ENCODE measurements around the gene KRTAP4-3.
"Not testable (repeated sequence)": the region's sequence is repeated elsewhere in the genome, so short reads cannot be mapped to it uniquely, and the experiment has no call there.

The KRTAP4-3 gene

GRCh38 chr17:41153856-41154255, 14.2 kb downstream of the KRTAP4-3 start:
- H3K4me1 ChIP-seq (ENCODE audit: control insufficient read depth, insufficient read depth, low read length, poor library complexity, severe bottlenecking), result no peaks in the 10 kb centered on the region

DNA sequence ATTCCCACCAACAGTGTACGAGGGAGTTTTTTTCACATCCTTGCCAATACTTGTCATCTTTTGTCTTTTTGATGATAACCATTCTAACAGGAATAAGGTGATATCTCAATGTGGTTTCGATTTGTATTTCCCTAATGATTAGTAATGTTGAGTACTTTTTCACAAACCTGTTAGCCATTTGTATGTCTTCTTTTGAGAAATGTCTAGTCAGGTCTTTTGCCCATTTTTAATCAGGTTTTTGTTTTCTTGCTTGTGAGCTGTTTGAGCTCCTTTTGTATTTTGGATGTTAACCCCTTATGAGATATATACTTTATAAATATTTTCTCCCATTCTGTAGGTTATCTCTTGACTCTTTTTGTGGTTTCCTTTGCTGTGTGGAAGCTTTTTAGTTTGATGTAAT, 16.5 kb downstream of the KRTAP4-3 start:
- Histone ChIP-seq H3K9me3 (ENCODE audit: control insufficient read depth, low read length) (no peaks in the 10 kb centered on the region), H3K4me3 (ENCODE audit: extremely low read depth, insufficient read depth, low read length, poor library complexity, severe bottlenecking) (no peak overlapping the region), H3K36me3 (ENCODE audit: control insufficient read depth, insufficient read depth, low read length) (no peaks in the 10 kb centered on the region), H3K27ac (ENCODE audit: low read depth, low read length, severe bottlenecking) (no peak overlapping the region), H3K4me1 (ENCODE audit: control insufficient read depth, insufficient read depth, low read length, poor library complexity, severe bottlenecking) (no peaks in the 10 kb centered on the region)
- no CpG with 5 or more reads among the region's 2 CpGs for WGBS, 2 experiments (ENCODE audit: insufficient coverage in 2 of 2)

More at GRCh38 chr17:41153856-41154255, 14.2 kb downstream of the KRTAP4-3 start:
- 67 to 80% methylated on average over 1 of the region's 2 CpGs for WGBS, 2 experiments (ENCODE audit: insufficient coverage in 2 of 2)
- H3K4me3 ChIP-seq (ENCODE audit: extremely low read depth, insufficient read depth, low read length, poor library complexity, severe bottlenecking), result no peak overlapping the region
- no peaks in the 10 kb centered on the region for H3K36me3 ChIP-seq (ENCODE audit: control insufficient read depth, insufficient read depth, low read length)
- H3K9me3 ChIP-seq (ENCODE audit: control insufficient read depth, low read length), result no peaks in the 10 kb centered on the region
- H3K27ac ChIP-seq (ENCODE audit: low read depth, low read length, severe bottlenecking), result peak overlapping the region; percentile 43

GRCh38 chr17:41150026-41150425, 18.0 kb downstream of the KRTAP4-3 start:
- 80 to 92% methylated on average over 3 of the region's 4 CpGs for WGBS, 2 experiments (ENCODE audit: insufficient coverage in 2 of 2)
- Histone ChIP-seq H3K27ac (ENCODE audit: low read depth, low read length, severe bottlenecking) (no peak overlapping the region), H3K4me1 (ENCODE audit: control insufficient read depth, insufficient read depth, low read length, poor library complexity, severe bottlenecking) (no peaks in the 10 kb centered on the region), H3K9me3 (ENCODE audit: control insufficient read depth, low read length) (no peaks in the 10 kb centered on the region), H3K36me3 (ENCODE audit: control insufficient read depth, insufficient read depth, low read length) (no peaks in the 10 kb centered on the region), H3K4me3 (ENCODE audit: extremely low read depth, insufficient read depth, low read length, poor library complexity, severe bottlenecking) (no peak overlapping the region)

DNA sequence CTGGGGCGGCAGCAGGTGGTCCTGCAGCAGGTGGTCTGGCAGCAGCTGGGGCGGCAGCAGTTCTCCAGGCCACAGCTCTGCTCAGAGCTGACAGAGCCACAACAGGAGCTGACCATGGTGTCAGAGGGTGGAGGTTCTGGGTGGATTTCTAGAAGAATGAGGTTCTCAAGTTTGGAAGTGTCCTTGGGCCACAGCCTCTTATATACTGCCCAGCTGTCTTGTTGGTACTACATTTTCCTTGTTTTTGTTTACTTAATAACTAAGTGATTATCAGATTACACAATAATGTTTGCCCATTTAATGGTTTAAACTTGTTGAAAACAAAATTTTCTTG, 18.4 kb downstream of the KRTAP4-3 start, which contains the start of gene KRTAP4-5:
TSS of gene KRTAP4-5 (minus strand) at position 174 of the 334 bp plus-strand sequence. CDS start at position 116, 58 bp downstream.
- Histone ChIP-seq H3K27ac (ENCODE audit: low read depth, low read length, severe bottlenecking) (no peak within 1 kb of the TSS), H3K9me3 (ENCODE audit: control insufficient read depth, low read length) (no peaks in the 10 kb centered on the region), H3K4me1 (ENCODE audit: control insufficient read depth, insufficient read depth, low read length, poor library complexity, severe bottlenecking) (no peaks in the 10 kb centered on the region), H3K36me3 (ENCODE audit: control insufficient read depth, insufficient read depth, low read length) (no peaks in the 10 kb centered on the region), H3K4me3 (ENCODE audit: extremely low read depth, insufficient read depth, low read length, poor library complexity, severe bottlenecking) (no peak within 1 kb of the TSS)
- 60 to 86% methylated on average over 1 to 2 of the region's 2 CpGs for WGBS, 2 experiments (ENCODE audit: insufficient coverage in 2 of 2)

DNA sequence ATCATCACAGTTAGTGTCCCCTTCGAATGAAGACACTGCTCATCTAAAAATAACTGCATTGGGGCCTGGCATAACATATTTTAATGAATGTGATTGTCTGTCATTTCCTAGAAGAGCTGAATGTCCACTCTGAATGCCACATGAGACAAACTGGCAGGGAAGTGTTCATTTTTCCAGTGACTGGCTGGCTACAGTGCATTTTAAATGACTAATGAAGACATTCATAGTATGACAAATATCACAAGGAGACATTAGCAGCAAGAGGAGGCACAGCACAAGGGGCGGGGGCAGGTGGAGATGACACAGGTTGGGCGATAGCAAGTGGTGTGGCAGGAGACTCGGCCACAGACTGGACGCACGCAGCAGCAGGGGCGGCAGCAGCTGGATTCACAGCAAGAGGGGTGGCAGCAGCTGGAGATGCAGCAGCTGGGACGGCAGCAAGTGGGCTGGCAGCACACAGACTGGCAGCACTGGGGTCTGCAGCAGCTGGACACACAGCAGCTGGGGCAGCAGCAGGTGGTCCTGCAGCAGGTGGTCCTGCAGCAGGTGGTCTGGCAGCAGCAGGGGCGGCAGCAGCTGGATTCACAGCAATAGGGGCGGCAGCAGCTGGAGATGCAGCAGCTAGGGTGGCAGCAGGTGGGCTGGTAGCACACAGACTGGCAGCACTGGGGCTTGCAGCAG, 18.9 kb downstream of the KRTAP4-3 start:
- not testable (repeated sequence) for H3K4me3 ChIP-seq (ENCODE audit: extremely low read depth, insufficient read depth, low read length, poor library complexity, severe bottlenecking); H3K4me1 ChIP-seq (ENCODE audit: control insufficient read depth, insufficient read depth, low read length, poor library complexity, severe bottlenecking); H3K9me3 ChIP-seq (ENCODE audit: control insufficient read depth, low read length); H3K27ac ChIP-seq (ENCODE audit: low read depth, low read length, severe bottlenecking); H3K36me3 ChIP-seq (ENCODE audit: control insufficient read depth, insufficient read depth, low read length)
- WGBS, 2 experiments (ENCODE audit: insufficient coverage in 2 of 2), result 72 to 84% methylated on average over 3 to 9 of the region's 10 CpGs

DNA sequence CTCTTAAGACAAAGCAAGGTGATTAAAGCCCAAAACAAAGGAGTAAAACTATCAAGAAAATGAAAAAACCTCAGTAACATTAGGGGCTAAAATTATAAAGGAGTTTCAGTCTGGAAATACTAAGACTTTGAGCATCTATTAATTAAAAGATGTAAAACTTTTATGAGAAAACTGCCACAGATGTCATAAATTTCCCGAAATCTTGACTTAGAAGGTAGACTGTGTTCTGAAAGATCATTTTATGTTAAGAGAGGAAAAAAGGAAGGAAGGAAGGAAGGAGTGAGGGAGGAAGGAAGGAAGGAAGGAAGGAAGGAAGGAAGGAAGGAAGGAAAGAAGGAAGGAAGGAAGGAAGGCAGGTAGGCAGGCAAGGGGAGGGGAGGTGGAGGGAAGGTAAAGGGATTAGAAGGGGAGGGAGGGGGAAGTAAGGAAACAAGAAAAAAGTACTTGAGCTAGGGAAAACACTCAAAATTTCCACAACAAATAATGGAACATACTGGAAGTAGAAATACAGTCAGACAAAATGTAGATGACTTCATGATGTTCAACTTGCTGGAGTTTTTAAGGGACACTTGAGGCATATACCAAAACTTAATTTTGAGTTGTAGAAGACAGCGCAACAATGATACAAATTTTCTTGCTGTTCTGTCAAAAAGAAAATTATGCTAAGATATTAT, 20.4 kb downstream of the KRTAP4-3 start:
- WGBS, 2 experiments (ENCODE audit: insufficient coverage in 2 of 2), result 78 to 90% methylated on average over 1 to 2 of the region's 2 CpGs
- Histone ChIP-seq H3K4me3 (ENCODE audit: extremely low read depth, insufficient read depth, low read length, poor library complexity, severe bottlenecking) (no peak overlapping the region), H3K36me3 (ENCODE audit: control insufficient read depth, insufficient read depth, low read length) (no peaks in the 10 kb centered on the region), H3K4me1 (ENCODE audit: control insufficient read depth, insufficient read depth, low read length, poor library complexity, severe bottlenecking) (no peaks in the 10 kb centered on the region), H3K9me3 (ENCODE audit: control insufficient read depth, low read length) (no peaks in the 10 kb centered on the region), H3K27ac (ENCODE audit: low read depth, low read length, severe bottlenecking) (no peak overlapping the region)

DNA sequence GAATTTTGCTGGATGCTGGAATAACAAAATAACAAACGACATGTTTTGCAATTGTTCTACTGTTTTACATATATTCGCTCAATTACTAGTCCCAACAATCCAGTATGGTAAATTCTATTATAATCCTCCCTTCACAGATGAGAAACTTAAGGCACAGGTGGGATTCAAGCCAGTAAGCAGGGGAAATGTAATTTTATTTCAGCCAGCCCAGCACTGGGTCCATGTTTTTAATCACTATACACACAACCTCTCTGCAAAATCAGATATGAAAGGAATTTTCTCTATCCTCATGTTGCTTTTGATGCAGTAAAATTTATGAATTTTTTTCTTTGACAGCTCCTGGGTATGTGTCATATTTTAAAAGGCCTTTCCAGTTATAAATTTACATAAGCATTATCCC, 22.8 kb downstream of the KRTAP4-3 start:
- WGBS, 2 experiments (ENCODE audit: insufficient coverage in 2 of 2), result 83% methylated on average over 2 of the region's 2 CpGs; no CpG with 5 or more reads in 1 of the 2 experiments
- no peak overlapping the region for H3K27ac ChIP-seq (ENCODE audit: low read depth, low read length, severe bottlenecking)
- peaks cover 2% of the 10 kb centered on the region for H3K9me3 ChIP-seq (ENCODE audit: control insufficient read depth, low read length)
- H3K4me3 ChIP-seq (ENCODE audit: extremely low read depth, insufficient read depth, low read length, poor library complexity, severe bottlenecking), result no peak overlapping the region
- no peaks in the 10 kb centered on the region for H3K4me1 ChIP-seq (ENCODE audit: control insufficient read depth, insufficient read depth, low read length, poor library complexity, severe bottlenecking)
- H3K36me3 ChIP-seq (ENCODE audit: control insufficient read depth, insufficient read depth, low read length), result no peaks in the 10 kb centered on the region

DNA sequence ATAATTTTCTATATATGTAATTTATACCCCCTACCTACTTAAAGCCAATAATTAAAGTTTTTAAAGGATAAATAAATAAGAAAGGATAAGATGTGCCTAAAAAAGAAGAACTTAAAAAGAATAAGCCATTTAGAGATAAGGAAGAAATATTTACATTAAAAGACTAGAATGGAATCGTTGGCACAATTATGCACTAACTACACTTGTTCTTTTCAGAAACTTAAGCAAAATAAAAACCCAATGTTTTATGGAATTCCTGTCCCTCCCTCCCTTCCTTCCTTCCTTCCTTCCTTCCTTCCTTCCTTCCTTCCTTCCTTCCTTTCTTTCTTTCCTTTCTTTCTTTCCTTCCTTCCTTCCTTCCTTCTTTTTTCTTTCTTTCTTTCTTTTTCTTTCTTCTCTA, 23.2 kb downstream of the KRTAP4-3 start:
- H3K27ac ChIP-seq (ENCODE audit: low read depth, low read length, severe bottlenecking), result no peak overlapping the region
- peaks cover 6% of the 10 kb centered on the region for H3K9me3 ChIP-seq (ENCODE audit: control insufficient read depth, low read length)
- H3K4me1 ChIP-seq (ENCODE audit: control insufficient read depth, insufficient read depth, low read length, poor library complexity, severe bottlenecking), result no peaks in the 10 kb centered on the region
- 100% methylated on average over 1 of the region's 1 CpG; no CpG with 5 or more reads in 1 of the 2 experiments for WGBS, 2 experiments (ENCODE audit: insufficient coverage in 2 of 2)
- H3K4me3 ChIP-seq (ENCODE audit: extremely low read depth, insufficient read depth, low read length, poor library complexity, severe bottlenecking), result no peak overlapping the region
- H3K36me3 ChIP-seq (ENCODE audit: control insufficient read depth, insufficient read depth, low read length), result no peaks in the 10 kb centered on the region

DNA sequence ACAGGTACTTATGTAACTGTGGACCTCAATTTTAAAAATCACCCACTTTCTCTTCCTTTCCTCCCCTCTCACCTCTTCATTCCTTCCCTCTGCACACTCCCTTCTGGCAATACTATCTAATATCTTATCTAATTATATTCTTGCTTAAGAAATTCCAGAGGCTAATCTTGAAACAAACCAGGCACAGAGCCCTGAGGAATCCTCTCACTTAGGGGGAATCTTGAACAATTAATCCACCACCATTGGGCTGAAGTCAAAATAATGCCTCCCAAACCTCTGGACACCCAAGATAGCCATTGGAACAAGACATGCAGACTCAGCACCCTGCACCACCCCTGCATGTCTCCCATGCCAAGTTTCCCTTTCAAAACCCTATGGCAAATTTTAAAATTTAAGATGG, 26.7 kb downstream of the KRTAP4-3 start:
- no peak overlapping the region for H3K4me3 ChIP-seq (ENCODE audit: extremely low read depth, insufficient read depth, low read length, poor library complexity, severe bottlenecking)
- H3K36me3 ChIP-seq (ENCODE audit: control insufficient read depth, insufficient read depth, low read length), result no peaks in the 10 kb centered on the region
- no peak overlapping the region for H3K27ac ChIP-seq (ENCODE audit: low read depth, low read length, severe bottlenecking)
- H3K9me3 ChIP-seq (ENCODE audit: control insufficient read depth, low read length), result peaks cover 6% of the 10 kb centered on the region
- H3K4me1 ChIP-seq (ENCODE audit: control insufficient read depth, insufficient read depth, low read length, poor library complexity, severe bottlenecking), result no peaks in the 10 kb centered on the region

DNA sequence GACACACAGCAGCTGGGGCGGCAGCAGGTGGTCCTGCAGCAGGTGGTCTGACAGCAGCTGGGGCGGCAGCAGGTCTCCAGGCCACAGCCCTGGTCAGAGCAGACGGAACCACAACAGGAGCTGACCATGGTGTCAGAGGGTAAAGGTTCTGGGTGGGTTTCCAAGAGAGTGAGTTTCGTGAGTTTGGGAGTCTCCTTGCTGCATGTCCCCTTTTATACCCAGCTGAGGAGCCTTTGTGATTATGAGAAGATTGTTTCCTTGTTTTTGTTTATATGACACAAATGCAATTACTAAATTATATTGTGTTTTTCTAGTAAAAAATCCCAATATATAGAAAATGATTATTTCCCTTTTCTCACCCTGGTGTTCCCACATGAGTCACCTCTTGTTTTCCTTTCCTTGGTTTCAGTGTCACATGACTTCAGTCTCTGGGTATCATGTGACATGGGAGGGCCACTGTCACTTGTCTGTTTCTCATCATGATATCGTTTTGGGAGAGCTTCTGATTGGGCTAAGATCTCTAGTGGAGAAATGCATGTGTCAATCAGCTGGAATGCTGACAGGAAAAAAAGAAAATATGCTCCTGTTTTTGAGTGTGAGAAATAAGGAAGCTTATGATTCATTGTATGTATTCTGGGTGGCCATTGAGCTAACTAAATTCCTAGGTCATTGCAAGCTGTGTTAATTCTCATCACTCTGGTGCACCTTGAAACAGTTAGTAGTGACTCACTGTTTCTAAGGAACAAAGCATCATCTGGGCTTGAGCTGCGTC, 27.5 kb downstream of the KRTAP4-3 start, which contains the start of gene KRTAP4-6:
TSS of gene KRTAP4-6 (minus strand) at position 185 of the 772 bp plus-strand sequence. CDS start at position 128, 57 bp downstream.
- H3K4me1 ChIP-seq (ENCODE audit: control insufficient read depth, insufficient read depth, low read length, poor library complexity, severe bottlenecking), result no peaks in the 10 kb centered on the region
- H3K27ac ChIP-seq (ENCODE audit: low read depth, low read length, severe bottlenecking), result no peak within 1 kb of the TSS
- 83 to 86% methylated on average over 3 to 5 of the region's 6 CpGs for WGBS, 2 experiments (ENCODE audit: insufficient coverage in 2 of 2)
- H3K36me3 ChIP-seq (ENCODE audit: control insufficient read depth, insufficient read depth, low read length), result no peaks in the 10 kb centered on the region
- H3K4me3 ChIP-seq (ENCODE audit: extremely low read depth, insufficient read depth, low read length, poor library complexity, severe bottlenecking), result no peak within 1 kb of the TSS
- H3K9me3 ChIP-seq (ENCODE audit: control insufficient read depth, low read length), result peaks cover 6% of the 10 kb centered on the region
